Retinal pigment epithelial cell (primary cell): ENCODE results near the gene LOXL4.

Experiments used
- DNase-seq: peaks from one replicate; pipeline ENCODE4 v3.0.0-alpha.2; 2010; ENCODE audit warnings: low read depth
- H3K4me3 ChIP-seq: 2 replicates; pipeline ENCODE4 v1.5.1; 2011; ENCODE audit warnings: mild to moderate bottlenecking, low read length, control low read depth, moderate library complexity
- CTCF ChIP-seq: conservative IDR thresholded peaks from 2 replicates; pipeline ENCODE4 v1.5.1; 2011; ENCODE audit warnings: low read depth, low read length, control low read depth, inconsistent platforms

LOXL4 gene

GRCh38 chr10:98246911-98247805 is 20.8 kb downstream of the LOXL4 start:
- TF ChIP-seq CTCF, result no peak
- no peak overlapping the region for H3K4me3 ChIP-seq
- DNase-seq, result no peak

GRCh38 chr10:98244586-98244985 is 23.4 kb downstream of the LOXL4 start:
- TF ChIP-seq CTCF, result no peak
- no peak overlapping the region for H3K4me3 ChIP-seq
- DNase-seq, result no peak

- no peak for TF ChIP-seq CTCF
- H3K4me3 ChIP-seq, result no peak overlapping the region
- no peak for DNase-seq
Observed at GRCh38 chr10:98244141-98244540, 23.9 kb downstream of the LOXL4 start.

GRCh38 chr10:98242823-98243222 is 25.2 kb downstream of the LOXL4 start:
- H3K4me3 ChIP-seq, result no peak overlapping the region
- peak; percentile 65 for TF ChIP-seq CTCF
- no peak for DNase-seq

- DNase-seq, result no peak
- no peak for TF ChIP-seq CTCF
- no peak overlapping the region for H3K4me3 ChIP-seq
Observed at GRCh38 chr10:98240524-98240923, 27.5 kb downstream of the LOXL4 start.

- no peak overlapping the region for H3K4me3 ChIP-seq
- DNase-seq, result no peak
- TF ChIP-seq CTCF, result no peak
Observed at GRCh38 chr10:98238391-98238790, 29.6 kb downstream of the LOXL4 start.

- TF ChIP-seq CTCF, result no peak
- no peak for DNase-seq
Observed at GRCh38 chr10:98236862-98237261, 31.1 kb downstream of the LOXL4 start.

More at GRCh38 chr10:98236862-98237261, 31.1 kb downstream of the LOXL4 start:
- H3K4me3 ChIP-seq, result no peak overlapping the region
